Eye (tissue), 1 donor: ENCODE data around the gene SCIN.
"Not testable (repeated sequence)": the region's sequence is repeated elsewhere in the genome, so short reads cannot be mapped to it uniquely, and the experiment has no call there.

ENCODE experiments used
- DNase-seq: peaks from one replicate; pipeline ENCODE4 v3.0.0-alpha.2; 2015

SCIN gene

GRCh38 chr7:12570534-12571461 lies at the start of gene SCIN:
TSS of gene SCIN (plus strand) at chr7:12570720. CDS start at chr7:12570787, 67 bp downstream.
- peak; percentile 74 for DNase-seq

GRCh38 chr7:12524794-12525386 lies 45.6 kb upstream of the SCIN start:
- DNase-seq: peak; percentile 80

GRCh38 chr7:12526693-12527092 lies 43.8 kb upstream of the SCIN start:
- not testable (repeated sequence) for DNase-seq

- DNase-seq: not testable (repeated sequence)
These were observed 42.9 kb upstream of the SCIN start for GRCh38 chr7:12527670-12528069.

GRCh38 chr7:12529971-12530710 lies 40.4 kb upstream of the SCIN start:
- no peak for DNase-seq

GRCh38 chr7:12531784-12532183 lies 38.7 kb upstream of the SCIN start:
- DNase-seq: no peak

GRCh38 chr7:12534046-12534445 lies 36.5 kb upstream of the SCIN start:
- DNase-seq: no peak

GRCh38 chr7:12539681-12540080 lies 30.8 kb upstream of the SCIN start:
- no peak for DNase-seq

GRCh38 chr7:12540850-12541249 lies 29.7 kb upstream of the SCIN start:
- DNase-seq: no peak

GRCh38 chr7:12543586-12543985 lies 26.9 kb upstream of the SCIN start:
- no peak for DNase-seq

GRCh38 chr7:12549106-12549505 lies 21.4 kb upstream of the SCIN start:
- no peak for DNase-seq

- no peak for DNase-seq
These were observed 19.6 kb upstream of the SCIN start for GRCh38 chr7:12550956-12551355.

- DNase-seq: no peak
These were observed 17.6 kb upstream of the SCIN start for GRCh38 chr7:12552876-12553275.

- no peak for DNase-seq
These were observed 17.1 kb upstream of the SCIN start for GRCh38 chr7:12553416-12553815.

- no peak for DNase-seq
These were observed 16.2 kb upstream of the SCIN start for GRCh38 chr7:12554351-12554750.

GRCh38 chr7:12554872-12555271 lies 15.6 kb upstream of the SCIN start:
- no peak for DNase-seq

GRCh38 chr7:12555695-12556094 lies 14.8 kb upstream of the SCIN start:
- DNase-seq: not testable (repeated sequence)

GRCh38 chr7:12556139-12556792 lies 14.3 kb upstream of the SCIN start:
- DNase-seq: not testable (repeated sequence)

- no peak for DNase-seq
These were observed 13.2 kb upstream of the SCIN start for GRCh38 chr7:12557282-12557681.

GRCh38 chr7:12564996-12565764 lies 5.3 kb upstream of the SCIN start:
- no peak for DNase-seq

GRCh38 chr7:12565873-12566272 lies 4.6 kb upstream of the SCIN start:
- DNase-seq: no peak

GRCh38 chr7:12567015-12567414 lies 3.5 kb upstream of the SCIN start:
- no peak for DNase-seq
